ENCODE data around the gene SMNDC1.

DNA sequence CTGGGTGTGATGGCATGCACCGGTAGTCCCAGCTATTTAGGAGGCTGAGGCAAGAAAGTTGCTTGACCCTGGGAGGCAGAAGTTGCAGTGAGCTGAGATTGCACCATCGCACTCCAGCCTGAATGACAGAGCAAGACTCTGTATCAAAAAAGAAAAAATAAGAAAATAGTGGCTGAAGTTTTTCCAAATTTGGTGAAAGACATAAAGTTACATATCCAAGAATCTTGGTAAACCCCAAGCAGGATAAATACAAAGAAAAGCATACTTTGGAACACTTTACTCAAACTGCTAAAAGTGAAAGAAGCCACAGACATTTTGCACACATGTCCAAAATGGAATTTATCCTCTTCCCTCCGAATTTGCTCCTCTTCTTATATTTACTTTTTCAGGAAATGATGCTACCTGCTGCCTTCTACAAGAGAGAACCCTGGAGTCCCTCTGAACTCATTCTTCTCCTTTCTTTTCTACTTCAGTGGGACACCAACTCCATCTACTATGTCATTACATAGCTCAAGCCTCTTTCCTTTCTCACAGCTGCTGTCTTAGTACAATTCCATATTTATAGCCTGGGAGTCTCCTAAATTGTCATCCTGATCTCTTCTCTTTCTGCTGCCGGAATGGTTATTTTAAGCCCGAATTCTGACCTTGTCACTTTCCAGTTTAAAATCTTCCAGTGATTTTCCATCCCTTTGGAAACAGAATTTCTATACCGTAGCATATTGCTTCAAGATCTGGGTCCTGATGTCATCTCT lies 17.3 kb upstream of the SMNDC1 start:
- TF ChIP-seq, protein P1, sequence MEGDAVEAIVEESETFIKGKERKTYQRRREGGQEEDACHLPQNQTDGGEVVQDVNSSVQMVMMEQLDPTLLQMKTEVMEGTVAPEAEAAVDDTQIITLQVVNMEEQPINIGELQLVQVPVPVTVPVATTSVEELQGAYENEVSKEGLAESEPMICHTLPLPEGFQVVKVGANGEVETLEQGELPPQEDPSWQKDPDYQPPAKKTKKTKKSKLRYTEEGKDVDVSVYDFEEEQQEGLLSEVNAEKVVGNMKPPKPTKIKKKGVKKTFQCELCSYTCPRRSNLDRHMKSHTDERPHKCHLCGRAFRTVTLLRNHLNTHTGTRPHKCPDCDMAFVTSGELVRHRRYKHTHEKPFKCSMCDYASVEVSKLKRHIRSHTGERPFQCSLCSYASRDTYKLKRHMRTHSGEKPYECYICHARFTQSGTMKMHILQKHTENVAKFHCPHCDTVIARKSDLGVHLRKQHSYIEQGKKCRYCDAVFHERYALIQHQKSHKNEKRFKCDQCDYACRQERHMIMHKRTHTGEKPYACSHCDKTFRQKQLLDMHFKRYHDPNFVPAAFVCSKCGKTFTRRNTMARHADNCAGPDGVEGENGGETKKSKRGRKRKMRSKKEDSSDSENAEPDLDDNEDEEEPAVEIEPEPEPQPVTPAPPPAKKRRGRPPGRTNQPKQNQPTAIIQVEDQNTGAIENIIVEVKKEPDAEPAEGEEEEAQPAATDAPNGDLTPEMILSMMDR (conservative IDR thresholded peaks at IDR 0.05; ENCODE audit: low read length) = no peak
- no peak for TF ChIP-seq EZH2phosphoT487 (IDR thresholded peaks at IDR 0.05; ENCODE audit: borderline replicate concordance)

All from Loucy (cell line).